ENCODE data around the gene DLK2.
"Not testable (repeated sequence)": the region's sequence is repeated elsewhere in the genome, so short reads cannot be mapped to it uniquely, and the experiment has no call there.

DLK2 gene

DNA sequence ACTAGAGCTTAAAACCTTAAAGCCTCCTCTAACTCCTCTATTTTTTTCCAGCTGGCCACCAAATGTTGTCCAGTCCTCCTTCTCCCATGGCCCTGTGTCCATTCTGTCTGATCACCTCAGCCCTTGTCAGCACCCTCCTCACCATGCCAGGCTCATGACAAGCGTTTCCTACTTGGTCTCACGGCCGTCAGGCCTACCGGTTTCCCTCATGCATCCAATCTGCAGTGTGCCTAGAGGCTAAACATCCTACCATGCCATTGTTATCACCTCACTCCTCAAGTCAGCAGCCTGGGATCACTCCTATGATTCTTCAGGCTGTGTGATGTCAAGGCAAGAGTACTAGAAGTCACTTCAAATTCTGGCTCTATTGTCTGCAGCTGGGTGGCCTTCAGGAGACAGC, 12.4 kb upstream of the DLK2 start:
- no peak for ATAC-seq
- TF ChIP-seq BACH2 (CRISPR knock-in tag; IDR thresholded peaks at IDR 0.05; ENCODE audit: borderline replicate concordance) = no peak
- no peak for TF ChIP-seq ZNF70 (CRISPR knock-in tag; IDR thresholded peaks at IDR 0.05)
- TF ChIP-seq SNAI2 (CRISPR knock-in tag; IDR thresholded peaks at IDR 0.05) = no peak
- TF ChIP-seq, protein P1, sequence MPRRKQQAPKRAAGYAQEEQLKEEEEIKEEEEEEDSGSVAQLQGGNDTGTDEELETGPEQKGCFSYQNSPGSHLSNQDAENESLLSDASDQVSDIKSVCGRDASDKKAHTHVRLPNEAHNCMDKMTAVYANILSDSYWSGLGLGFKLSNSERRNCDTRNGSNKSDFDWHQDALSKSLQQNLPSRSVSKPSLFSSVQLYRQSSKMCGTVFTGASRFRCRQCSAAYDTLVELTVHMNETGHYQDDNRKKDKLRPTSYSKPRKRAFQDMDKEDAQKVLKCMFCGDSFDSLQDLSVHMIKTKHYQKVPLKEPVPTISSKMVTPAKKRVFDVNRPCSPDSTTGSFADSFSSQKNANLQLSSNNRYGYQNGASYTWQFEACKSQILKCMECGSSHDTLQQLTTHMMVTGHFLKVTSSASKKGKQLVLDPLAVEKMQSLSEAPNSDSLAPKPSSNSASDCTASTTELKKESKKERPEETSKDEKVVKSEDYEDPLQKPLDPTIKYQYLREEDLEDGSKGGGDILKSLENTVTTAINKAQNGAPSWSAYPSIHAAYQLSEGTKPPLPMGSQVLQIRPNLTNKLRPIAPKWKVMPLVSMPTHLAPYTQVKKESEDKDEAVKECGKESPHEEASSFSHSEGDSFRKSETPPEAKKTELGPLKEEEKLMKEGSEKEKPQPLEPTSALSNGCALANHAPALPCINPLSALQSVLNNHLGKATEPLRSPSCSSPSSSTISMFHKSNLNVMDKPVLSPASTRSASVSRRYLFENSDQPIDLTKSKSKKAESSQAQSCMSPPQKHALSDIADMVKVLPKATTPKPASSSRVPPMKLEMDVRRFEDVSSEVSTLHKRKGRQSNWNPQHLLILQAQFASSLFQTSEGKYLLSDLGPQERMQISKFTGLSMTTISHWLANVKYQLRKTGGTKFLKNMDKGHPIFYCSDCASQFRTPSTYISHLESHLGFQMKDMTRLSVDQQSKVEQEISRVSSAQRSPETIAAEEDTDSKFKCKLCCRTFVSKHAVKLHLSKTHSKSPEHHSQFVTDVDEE (CRISPR knock-in tag; IDR thresholded peaks at IDR 0.05) = no peak
- TF ChIP-seq ZC3H10 (CRISPR knock-in tag; IDR thresholded peaks at IDR 0.05) = no peak
- TF ChIP-seq ZNF8 (CRISPR knock-in tag; IDR thresholded peaks at IDR 0.05) = no peak
- TF ChIP-seq ESRRG (CRISPR knock-in tag; IDR thresholded peaks at IDR 0.05) = no peak
- TF ChIP-seq CSDC2 (CRISPR knock-in tag; IDR thresholded peaks at IDR 0.05) = no peak
- TF ChIP-seq PPARA (CRISPR knock-in tag; IDR thresholded peaks at IDR 0.05; ENCODE audit: borderline replicate concordance) = no peak
- TF ChIP-seq, protein P2, sequence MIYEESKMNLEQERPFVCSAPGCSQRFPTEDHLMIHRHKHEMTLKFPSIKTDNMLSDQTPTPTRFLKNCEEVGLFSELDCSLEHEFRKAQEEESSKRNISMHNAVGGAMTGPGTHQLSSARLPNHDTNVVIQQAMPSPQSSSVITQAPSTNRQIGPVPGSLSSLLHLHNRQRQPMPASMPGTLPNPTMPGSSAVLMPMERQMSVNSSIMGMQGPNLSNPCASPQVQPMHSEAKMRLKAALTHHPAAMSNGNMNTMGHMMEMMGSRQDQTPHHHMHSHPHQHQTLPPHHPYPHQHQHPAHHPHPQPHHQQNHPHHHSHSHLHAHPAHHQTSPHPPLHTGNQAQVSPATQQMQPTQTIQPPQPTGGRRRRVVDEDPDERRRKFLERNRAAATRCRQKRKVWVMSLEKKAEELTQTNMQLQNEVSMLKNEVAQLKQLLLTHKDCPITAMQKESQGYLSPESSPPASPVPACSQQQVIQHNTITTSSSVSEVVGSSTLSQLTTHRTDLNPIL (CRISPR knock-in tag; IDR thresholded peaks at IDR 0.05; ENCODE audit: low read depth) = no peak
- no peak for TF ChIP-seq RARB (CRISPR knock-in tag; IDR thresholded peaks at IDR 0.05)
- TF ChIP-seq, protein P3, sequence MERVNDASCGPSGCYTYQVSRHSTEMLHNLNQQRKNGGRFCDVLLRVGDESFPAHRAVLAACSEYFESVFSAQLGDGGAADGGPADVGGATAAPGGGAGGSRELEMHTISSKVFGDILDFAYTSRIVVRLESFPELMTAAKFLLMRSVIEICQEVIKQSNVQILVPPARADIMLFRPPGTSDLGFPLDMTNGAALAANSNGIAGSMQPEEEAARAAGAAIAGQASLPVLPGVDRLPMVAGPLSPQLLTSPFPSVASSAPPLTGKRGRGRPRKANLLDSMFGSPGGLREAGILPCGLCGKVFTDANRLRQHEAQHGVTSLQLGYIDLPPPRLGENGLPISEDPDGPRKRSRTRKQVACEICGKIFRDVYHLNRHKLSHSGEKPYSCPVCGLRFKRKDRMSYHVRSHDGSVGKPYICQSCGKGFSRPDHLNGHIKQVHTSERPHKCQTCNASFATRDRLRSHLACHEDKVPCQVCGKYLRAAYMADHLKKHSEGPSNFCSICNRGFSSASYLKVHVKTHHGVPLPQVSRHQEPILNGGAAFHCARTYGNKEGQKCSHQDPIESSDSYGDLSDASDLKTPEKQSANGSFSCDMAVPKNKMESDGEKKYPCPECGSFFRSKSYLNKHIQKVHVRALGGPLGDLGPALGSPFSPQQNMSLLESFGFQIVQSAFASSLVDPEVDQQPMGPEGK (CRISPR knock-in tag; IDR thresholded peaks at IDR 0.05; ENCODE audit: borderline replicate concordance) = no peak
- no peak for TF ChIP-seq TCF4 (CRISPR knock-in tag; IDR thresholded peaks at IDR 0.05; ENCODE audit: borderline replicate concordance)
- TF ChIP-seq, protein P4, sequence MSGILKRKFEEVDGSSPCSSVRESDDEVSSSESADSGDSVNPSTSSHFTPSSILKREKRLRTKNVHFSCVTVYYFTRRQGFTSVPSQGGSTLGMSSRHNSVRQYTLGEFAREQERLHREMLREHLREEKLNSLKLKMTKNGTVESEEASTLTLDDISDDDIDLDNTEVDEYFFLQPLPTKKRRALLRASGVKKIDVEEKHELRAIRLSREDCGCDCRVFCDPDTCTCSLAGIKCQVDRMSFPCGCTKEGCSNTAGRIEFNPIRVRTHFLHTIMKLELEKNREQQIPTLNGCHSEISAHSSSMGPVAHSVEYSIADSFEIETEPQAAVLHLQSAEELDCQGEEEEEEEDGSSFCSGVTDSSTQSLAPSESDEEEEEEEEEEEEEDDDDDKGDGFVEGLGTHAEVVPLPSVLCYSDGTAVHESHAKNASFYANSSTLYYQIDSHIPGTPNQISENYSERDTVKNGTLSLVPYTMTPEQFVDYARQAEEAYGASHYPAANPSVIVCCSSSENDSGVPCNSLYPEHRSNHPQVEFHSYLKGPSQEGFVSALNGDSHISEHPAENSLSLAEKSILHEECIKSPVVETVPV (CRISPR knock-in tag; IDR thresholded peaks at IDR 0.05) = no peak
- TF ChIP-seq ZFP3 (CRISPR knock-in tag; IDR thresholded peaks at IDR 0.05) = no peak
- TF ChIP-seq TOX (CRISPR knock-in tag; IDR thresholded peaks at IDR 0.05; ENCODE audit: borderline replicate concordance) = no peak
- no peak for TF ChIP-seq ZFP30 (CRISPR knock-in tag; IDR thresholded peaks at IDR 0.05)
- TF ChIP-seq, protein P5, sequence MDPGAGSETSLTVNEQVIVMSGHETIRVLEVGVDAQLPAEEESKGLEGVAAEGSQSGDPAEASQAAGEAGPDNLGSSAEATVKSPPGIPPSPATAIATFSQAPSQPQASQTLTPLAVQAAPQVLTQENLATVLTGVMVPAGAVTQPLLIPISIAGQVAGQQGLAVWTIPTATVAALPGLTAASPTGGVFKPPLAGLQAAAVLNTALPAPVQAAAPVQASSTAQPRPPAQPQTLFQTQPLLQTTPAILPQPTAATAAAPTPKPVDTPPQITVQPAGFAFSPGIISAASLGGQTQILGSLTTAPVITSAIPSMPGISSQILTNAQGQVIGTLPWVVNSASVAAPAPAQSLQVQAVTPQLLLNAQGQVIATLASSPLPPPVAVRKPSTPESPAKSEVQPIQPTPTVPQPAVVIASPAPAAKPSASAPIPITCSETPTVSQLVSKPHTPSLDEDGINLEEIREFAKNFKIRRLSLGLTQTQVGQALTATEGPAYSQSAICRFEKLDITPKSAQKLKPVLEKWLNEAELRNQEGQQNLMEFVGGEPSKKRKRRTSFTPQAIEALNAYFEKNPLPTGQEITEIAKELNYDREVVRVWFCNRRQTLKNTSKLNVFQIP (CRISPR knock-in tag; IDR thresholded peaks at IDR 0.05; ENCODE audit: borderline replicate concordance, low read depth) = no peak
- no peak for TF ChIP-seq GLIS3 (CRISPR knock-in tag; IDR thresholded peaks at IDR 0.05)
- no peak for TF ChIP-seq ZNF565 (CRISPR knock-in tag; conservative IDR thresholded peaks at IDR 0.05; ENCODE audit: low read depth)

DNA sequence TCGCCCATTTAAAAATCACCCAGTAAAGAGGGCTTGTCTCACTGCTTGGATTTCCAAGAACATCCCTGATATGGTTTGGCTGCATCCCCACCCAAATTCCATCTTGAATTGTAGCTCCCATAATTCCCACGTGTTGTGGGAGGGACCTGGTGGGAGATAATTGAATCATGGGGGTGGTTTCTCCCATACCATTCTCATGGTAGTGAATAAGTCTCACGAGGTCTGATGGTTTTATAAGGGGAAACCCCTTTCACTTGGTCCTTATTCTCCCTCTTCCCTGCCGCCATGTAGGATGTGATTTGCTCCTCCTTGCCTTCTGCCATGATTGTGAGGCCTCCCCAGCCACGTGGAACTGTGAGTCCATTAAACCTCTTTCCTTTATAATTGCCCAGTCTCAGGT, 11.9 kb upstream of the DLK2 start:
- not testable (repeated sequence) for ATAC-seq

DNA sequence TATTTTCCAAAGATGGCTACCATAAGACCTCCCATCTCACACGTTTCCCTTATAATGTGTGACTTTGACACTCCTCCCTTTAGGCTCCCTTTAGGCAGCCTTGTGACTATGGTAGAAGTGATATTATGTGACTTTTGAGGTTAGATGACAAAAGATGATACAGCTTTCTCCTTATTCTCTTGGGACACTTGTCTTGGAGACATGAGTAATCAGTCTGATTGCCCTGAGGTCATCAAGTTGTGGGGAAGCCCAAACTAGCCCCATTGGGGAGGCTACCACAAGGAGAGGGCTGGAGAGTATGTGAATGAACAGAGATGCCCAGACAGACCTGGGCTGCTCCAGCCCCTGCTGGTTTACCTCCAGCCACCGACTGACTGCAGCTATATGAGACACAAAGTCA, 10.6 kb upstream of the DLK2 start:
- ATAC-seq = no peak
- TF ChIP-seq ZC3H10 (CRISPR knock-in tag; IDR thresholded peaks at IDR 0.05) (no peak), RARB (CRISPR knock-in tag; IDR thresholded peaks at IDR 0.05) (no peak), TCF4 (CRISPR knock-in tag; IDR thresholded peaks at IDR 0.05; ENCODE audit: borderline replicate concordance) (no peak), TOX (CRISPR knock-in tag; IDR thresholded peaks at IDR 0.05; ENCODE audit: borderline replicate concordance) (no peak), SNAI2 (CRISPR knock-in tag; IDR thresholded peaks at IDR 0.05) (no peak), ZNF70 (CRISPR knock-in tag; IDR thresholded peaks at IDR 0.05) (no peak), BACH2 (CRISPR knock-in tag; IDR thresholded peaks at IDR 0.05; ENCODE audit: borderline replicate concordance) (no peak), CSDC2 (CRISPR knock-in tag; IDR thresholded peaks at IDR 0.05) (no peak), ZFP3 (CRISPR knock-in tag; IDR thresholded peaks at IDR 0.05) (no peak), ZNF565 (CRISPR knock-in tag; conservative IDR thresholded peaks at IDR 0.05; ENCODE audit: low read depth) (no peak), ZNF8 (CRISPR knock-in tag; IDR thresholded peaks at IDR 0.05) (no peak)
- TF ChIP-seq, protein P2 (CRISPR knock-in tag; IDR thresholded peaks at IDR 0.05; ENCODE audit: low read depth) = no peak
- TF ChIP-seq, protein P5 (CRISPR knock-in tag; IDR thresholded peaks at IDR 0.05; ENCODE audit: borderline replicate concordance, low read depth) = no peak
- TF ChIP-seq, protein P1 (CRISPR knock-in tag; IDR thresholded peaks at IDR 0.05) = no peak

All from SK-N-SH treated with all-trans-retinoic acid at 6 μM for 48 hours (cell line).